K562 (cell line): ENCODE results near the gene ZDHHC14. TPM values are rescaled to one million over a fixed set of nuclear protein-coding genes. Genes with fewer than 3 reads are reported as not detected.

ENCODE experiments used
- ATAC-seq: fragments of 200-7000 bp; cut with Tn5 transposase; 3 replicates; pipeline ENCODE4 v1.9.1; 2020; ENCODE audit warnings: moderate library complexity
- BruUV-seq: library from RNA; stranded (reverse); fragments of 400-500 nt; replicated peaks from 2 replicates; lab custom pipeline; 2021; lab: Mats Ljungman, UMichigan
- CTCF ChIA-PET: fragments of 300-600 bp; formaldehyde crosslinking; extraction: SDS; loops from one replicate; lab custom pipeline; 2021; ENCODE audit warnings: low intra/inter-chr PET ratio; lab: Yijun Ruan, JAX
- POLR2A ChIA-PET: fragments of 300-600, 350-650 bp; sonication (Branson Sonifier 250); formaldehyde crosslinking; extraction: SDS; loops from one replicate; lab custom pipeline; 2021; ENCODE audit warnings: antibody characterized with exemption, inconsistent platforms; lab: Yijun Ruan, JAX
- DNase-seq, 4 experiments: peaks; one replicate each; pipeline versions ENCODE4 v3.0.0 to v3.0.0-alpha.2; 2011 to 2018; ENCODE audit warnings: low spot score in 3 of 4, mixed read lengths in 3 of 4; ENCODE audit errors: extremely low read depth in 1 of 4
- FAIRE-seq: peaks from 2 replicates; lab custom pipeline; 2011; peaks lifted over from hg19 to GRCh38; lab: Jason Lieb, UNC
- H2AFZ ChIP-seq: 2 replicates; pipeline ENCODE4 v1.6.0; 2011; ENCODE audit warnings: low read depth, low read length, control low read depth, inconsistent platforms
- H3K27ac ChIP-seq: fragments of 200-600 bp; 3 replicates; pipeline ENCODE4 v1.8.0; 2011; ENCODE audit warnings: low read depth, mild to moderate bottlenecking, control low read depth, inconsistent platforms, low read length, moderate library complexity, mixed read lengths; ENCODE audit errors: extremely low read depth
- H3K27me3 ChIP-seq, 2 experiments: fragments of 300-600 bp in 1 of 2; 2 replicates in 1 of 2; 3 replicates in 1 of 2; pipeline versions ENCODE4 v1.6.0 to v1.8.0; 2011; ENCODE audit warnings: inconsistent platforms in 2 of 2, low read length in 2 of 2, mild to moderate bottlenecking in 1 of 2, mixed read lengths in 1 of 2, moderate library complexity in 1 of 2; ENCODE audit not compliant: control insufficient read depth in 2 of 2, insufficient read depth in 2 of 2
- H3K36me3 ChIP-seq: fragments of 300-600 bp; 3 replicates; pipeline ENCODE4 v1.8.0; 2011; ENCODE audit warnings: mild to moderate bottlenecking, low read length, inconsistent platforms; ENCODE audit not compliant: control insufficient read depth, insufficient read depth
- H3K4me1 ChIP-seq, 2 experiments: fragments of 200-600 bp in 1 of 2; replicated peaks in 1 of 2; 2 replicates in 1 of 2; 3 replicates in 1 of 2; pipeline versions ENCODE4 v1.5.1 to v1.8.0; 2011; ENCODE audit warnings: inconsistent platforms in 2 of 2, low read length in 2 of 2, mild to moderate bottlenecking in 1 of 2, mixed read lengths in 1 of 2, moderate library complexity in 1 of 2; ENCODE audit not compliant: control insufficient read depth in 2 of 2, insufficient read depth in 2 of 2
- H3K4me2 ChIP-seq: 2 replicates; pipeline ENCODE4 v1.6.1; 2011; ENCODE audit warnings: low read length, control low read depth, inconsistent platforms, mixed read lengths; ENCODE audit not compliant: insufficient read depth
- H3K4me3 ChIP-seq: fragments of 200-600 bp; sonication (generic), shearing (Covaris generic); 2 replicates; pipeline ENCODE4 v1.5.1; 2016; ENCODE audit warnings: control low read depth, inconsistent platforms
- H3K79me2 ChIP-seq: fragments of 200-600 bp; 3 replicates; pipeline ENCODE4 v1.8.0; 2011; ENCODE audit warnings: low read length, inconsistent platforms; ENCODE audit not compliant: control insufficient read depth, insufficient read depth
- H3K9ac ChIP-seq, 2 experiments: 2 replicates each; pipeline versions ENCODE4 v1.6.0 to v1.6.1; 2011; ENCODE audit warnings: low read depth in 2 of 2, low read length in 2 of 2, control low read depth in 1 of 2, inconsistent platforms in 1 of 2, mild to moderate bottlenecking in 1 of 2, mixed read lengths in 1 of 2; ENCODE audit not compliant: insufficient read depth in 1 of 2
- H3K9me1 ChIP-seq: one replicate; pipeline ENCODE4 v1.6.0; 2011; ENCODE audit warnings: inconsistent platforms, mild to moderate bottlenecking, low read length, moderate library complexity; ENCODE audit not compliant: control insufficient read depth, insufficient read depth
- H3K9me3 ChIP-seq: replicated peaks from 2 replicates; pipeline ENCODE4 v1.5.1; 2011; ENCODE audit warnings: low read depth, low read length, inconsistent platforms; ENCODE audit not compliant: control insufficient read depth, insufficient read depth
- H4K20me1 ChIP-seq: replicated peaks from 2 replicates; pipeline ENCODE4 v1.6.1; 2011; ENCODE audit warnings: low read length, inconsistent platforms, mixed read lengths; ENCODE audit not compliant: control insufficient read depth, insufficient read depth
- C11orf30 ChIP-seq: fragments of 450-650 bp; IDR thresholded peaks from 2 replicates; pipeline ENCODE4 v1.6.1; 2016; ENCODE audit warnings: low read depth, mild to moderate bottlenecking
- ESRRA ChIP-seq: fragments of 450-650 bp; IDR thresholded peaks from 2 replicates; pipeline ENCODE4 v1.6.1; 2014; ENCODE audit warnings: low read depth, mild to moderate bottlenecking, moderate library complexity, borderline replicate concordance
- MEIS2 ChIP-seq: fragments of 450-650 bp; IDR thresholded peaks from 2 replicates; pipeline ENCODE4 v1.6.1; 2014; ENCODE audit warnings: mild to moderate bottlenecking; ENCODE audit not compliant: partially characterized antibody
- NFIC ChIP-seq: fragments of 450-650 bp; IDR thresholded peaks from 2 replicates; pipeline ENCODE4 v1.6.1; 2017; ENCODE audit warnings: mild to moderate bottlenecking, inconsistent platforms
- PBX2 ChIP-seq, 2 experiments: IDR thresholded peaks in 1 of 2; conservative IDR thresholded peaks in 1 of 2; 2 replicates each; pipeline ENCODE4 v1.6.1; 2016; ENCODE audit warnings: low read depth in 2 of 2, mild to moderate bottlenecking in 1 of 2, missing compliant biosample characterization in 1 of 2, missing genetic modification characterization in 1 of 2, moderate library complexity in 1 of 2
- PKNOX1 ChIP-seq: fragments of 450-650 bp; IDR thresholded peaks from 2 replicates; pipeline ENCODE4 v1.6.1; 2016
- YY1 ChIP-seq, 3 experiments: IDR thresholded peaks; 2 replicates each; pipeline ENCODE4 v1.6.1; 2011; ENCODE audit warnings: low read length in 2 of 3, mild to moderate bottlenecking in 2 of 3, moderate library complexity in 2 of 3, borderline replicate concordance in 1 of 3, control low read depth in 1 of 3, low read depth in 1 of 3; ENCODE audit not compliant: insufficient read depth in 3 of 3, insufficient replicate concordance in 2 of 3, control insufficient read depth in 1 of 3, insufficient read length in 1 of 3; ENCODE audit errors: extremely low read depth in 1 of 3
- WGBS: fragments of 100-300 bp; shearing (Covaris generic); methylation state at CpG from one replicate; pipeline ENCODE4 v1.1.6; 2016; ENCODE audit warnings: low coverage, mixed read lengths; ENCODE audit not compliant: insufficient coverage; ENCODE audit errors: missing lambda C conversion rate; 5-methylcytosine and 5-hydroxymethylcytosine counted together
- in situ Hi-C: fragments of 300-500 bp; cut with MboI; formaldehyde crosslinking; loops from 4 replicates; pipeline ENCODE4 v1.15.0; 2018; ENCODE audit warnings: inconsistent platforms, mixed read lengths
- intact Hi-C: fragments of 100-400 bp; cut with micrococcal nuclease; formaldehyde crosslinking; loops from 2 replicates; pipeline ENCODE4 v1.14.2; 2022
- polyA plus RNA-seq, 8 experiments: library from polyadenylated mRNA; depleted of rRNA in 4 of 8; stranded (reverse) in 5 of 8; unstranded in 3 of 8; fragments of >200 nt; fragmentation: Nextera tagmentation in 2 of 8; fragmentation: Illumina TruSeq in 1 of 8; extraction: Ambion mirVana in 2 of 8; extraction: Trizol in 1 of 8; gene quantifications; 2 replicates each; pipeline versions ENCODE4 v1.2.1 to v1.2.3, GENCODE V29; 2011 to 2014; ENCODE audit warnings: inconsistent platforms in 1 of 8, missing spikeins in 1 of 8
- total RNA-seq, 7 experiments: library from RNA; depleted of rRNA in 6 of 7; stranded (reverse); fragments of >200 nt in 6 of 7; fragmentation: Illumina TruSeq in 2 of 7; extraction: Trizol in 2 of 7; gene quantifications; 2 replicates each; pipeline versions ENCODE4 v1.2.1 to v1.2.3, GENCODE V29; 2011 to 2021; ENCODE audit warnings: low replicate concordance in 1 of 7

ZDHHC14 gene
- total and polyA plus RNA-seq, 9 of the 15 experiments (the other 6 are each of a cell fraction or from before 2014, with no cell fraction given): 0.92 to 23.1 (median 13.8) TPM

GRCh38 chr6:157452096-157452495 lies 71.1 kb downstream of the ZDHHC14 start:
- WGBS: 28% methylated on average over 2 of the region's 2 CpGs
- ATAC-seq: no peak
- no peak overlapping the region for H3K27ac ChIP-seq
- no peak for TF ChIP-seq YY1 (IDR thresholded peaks at IDR 0.05; ENCODE audit: borderline replicate concordance in 1 of 3, control insufficient read depth in 1 of 3, extremely low read depth in 1 of 3, insufficient read depth in 3 of 3, insufficient read length in 1 of 3, insufficient replicate concordance in 2 of 3, low read depth in 1 of 3, low read length in 2 of 3)
- peak; percentile 48; the same call in 1 of the 2 replicates for TF ChIP-seq PKNOX1
- TF ChIP-seq NFIC: no peak
- no peak for TF ChIP-seq PBX2 (CRISPR knock-in tag; IDR thresholded peaks at IDR 0.05; ENCODE audit: low read depth)
- TF ChIP-seq PBX2 (tag; conservative IDR thresholded peaks at IDR 0.05; ENCODE audit: low read depth): 0 out of 2 replicates have a peak, but pooled peaks have one; percentile 41
- peak; percentile 39; the same call in 1 of the 2 replicates for TF ChIP-seq ESRRA
- TF ChIP-seq C11orf30: no peak
- peak; percentile 80 for TF ChIP-seq MEIS2
- TF ChIP-seq, all 486 proteins: peak for 4
- H3K27me3 ChIP-seq: no peaks in the 10 kb centered on the region
- ChIA-PET POLR2A (interaction anchor here (0.6 to 2.0 kb wide), 5 partner anchors 11 to 30 kb away, joined by 3 to 6 read pairs (median 3); no protein-coding TSS in a partner anchor), CTCF (no interaction called here)
- H3K9me1 ChIP-seq: no peaks in the 10 kb centered on the region
- H3K4me1 ChIP-seq: peaks cover 22 to 23% of the 10 kb centered on the region in 2 experiments; a peak in 4 of 5 replicates
- in situ Hi-C loops (no loop called here), intact Hi-C loops (no loop called here)
- no peaks in the 10 kb centered on the region for H3K9me3 ChIP-seq
- BruUV-seq: no TSS peak
- peaks cover 21% of the 10 kb centered on the region; the same call in 2 of the 3 replicates for H3K79me2 ChIP-seq
- 0 out of 2 replicates have a peak, but pooled peaks cover 5% of the 10 kb centered on the region for H4K20me1 ChIP-seq
- no peak for DNase-seq
- no peak overlapping the region for H3K4me3 ChIP-seq
- FAIRE-seq: no peak
- no peak overlapping the region for H2AFZ ChIP-seq
- H3K36me3 ChIP-seq: no peaks in the 10 kb centered on the region
- no peak overlapping the region for H3K4me2 ChIP-seq
- no peak overlapping the region for H3K9ac ChIP-seq
